Caco-2 (cell line): ENCODE data around the gene TENM3. TPM values are rescaled to one million over a fixed set of nuclear protein-coding genes. Genes with fewer than 3 reads are reported as not detected.

Experiments used
- BruUV-seq: library from RNA; stranded (reverse); fragments of 400-500 nt; replicated peaks from 2 replicates; lab custom pipeline; 2021; lab: Mats Ljungman, UMichigan
- CTCF ChIA-PET: fragments of 300-600 bp; sonication (Branson Sonifier 250); formaldehyde crosslinking; loops from one replicate; lab custom pipeline; 2022; ENCODE audit warnings: antibody characterized with exemption; lab: Charles Lee
- POLR2A ChIA-PET: fragments of 300-600 bp; sonication (Branson Sonifier 250); formaldehyde crosslinking; loops from one replicate; lab custom pipeline; 2022; ENCODE audit warnings: antibody characterized with exemption; lab: Charles Lee
- DNase-seq, 2 experiments: peaks; one replicate each; pipeline versions ENCODE4 v3.0.0 to v3.0.0-alpha.2; 2020 to 2022
- H3K27me3 ChIP-seq: replicated peaks from 2 replicates; pipeline ENCODE4 v1.6.0; 2011; ENCODE audit warnings: low read length; ENCODE audit not compliant: control insufficient read depth, insufficient read depth
- H3K36me3 ChIP-seq: 2 replicates; pipeline ENCODE4 v1.5.1; 2011; ENCODE audit warnings: low read length; ENCODE audit not compliant: control insufficient read depth, insufficient read depth
- H3K4me1 ChIP-seq: fragments of 250-450 bp; sonication (Bioruptor Pico); 2 replicates; pipeline ENCODE4 v1.5.1; 2020; ENCODE audit warnings: mild to moderate bottlenecking
- H3K4me3 ChIP-seq: 2 replicates; pipeline ENCODE4 v1.5.1; 2011; ENCODE audit warnings: low read depth, mild to moderate bottlenecking, control low read depth, low read length
- H3K9me3 ChIP-seq: fragments of 250-450 bp; sonication (Bioruptor Pico); 2 replicates; pipeline ENCODE4 v1.5.1; 2020; ENCODE audit warnings: mild to moderate bottlenecking, moderate library complexity
- H3K27ac Mint-ChIP-seq: one replicate; pipeline ENCODE4 v1.8.0; 2022; ENCODE audit warnings: mixed read lengths; ENCODE audit not compliant: unreplicated experiment
- H3K27me3 Mint-ChIP-seq: one replicate; pipeline ENCODE4 v1.8.0; 2022; ENCODE audit warnings: mixed read lengths; ENCODE audit not compliant: insufficient read depth, unreplicated experiment
- H3K36me3 Mint-ChIP-seq: one replicate; pipeline ENCODE4 v1.8.0; 2022; ENCODE audit warnings: mild to moderate bottlenecking, mixed read lengths; ENCODE audit not compliant: insufficient read depth, unreplicated experiment
- H3K4me1 Mint-ChIP-seq: one replicate; pipeline ENCODE4 v1.8.0; 2022; ENCODE audit warnings: low read depth, mixed read lengths; ENCODE audit not compliant: unreplicated experiment
- H3K4me3 Mint-ChIP-seq: one replicate; pipeline ENCODE4 v1.8.0; 2022; ENCODE audit warnings: mild to moderate bottlenecking, moderate library complexity, mixed read lengths; ENCODE audit not compliant: unreplicated experiment
- H3K9me3 Mint-ChIP-seq: one replicate; pipeline ENCODE4 v1.8.0; 2022; ENCODE audit warnings: mixed read lengths; ENCODE audit not compliant: unreplicated experiment
- intact Hi-C: fragments of 100-400 bp; cut with micrococcal nuclease; formaldehyde crosslinking; loops from one replicate; pipeline ENCODE4 v1.10.0; 2022; ENCODE audit not compliant: unreplicated experiment
- total RNA-seq: library from RNA; stranded (reverse); gene quantifications from 2 replicates; pipeline ENCODE4 v1.2.3, GENCODE V29; 2022
- TF ChIP-seq, protein P1 (sequence below), 2 experiments: fragments of 200-600 bp in 1 of 2; IDR thresholded peaks; 1 replicate in 1 of 2; 2 replicates in 1 of 2; pipeline versions ENCODE4 v1.5.1 to v1.8.0; 2011 to 2022; ENCODE audit warnings: antibody characterized with exemption in 1 of 2, control low read depth in 1 of 2, inconsistent platforms in 1 of 2, low read depth in 1 of 2, low read length in 1 of 2, mild to moderate bottlenecking in 1 of 2, moderate library complexity in 1 of 2; ENCODE audit not compliant: insufficient read depth in 1 of 2, severe bottlenecking in 1 of 2, unreplicated experiment in 1 of 2

Gene TENM3
- total RNA-seq, 1 experiment from 2014 or later, result 94.7 TPM

DNA sequence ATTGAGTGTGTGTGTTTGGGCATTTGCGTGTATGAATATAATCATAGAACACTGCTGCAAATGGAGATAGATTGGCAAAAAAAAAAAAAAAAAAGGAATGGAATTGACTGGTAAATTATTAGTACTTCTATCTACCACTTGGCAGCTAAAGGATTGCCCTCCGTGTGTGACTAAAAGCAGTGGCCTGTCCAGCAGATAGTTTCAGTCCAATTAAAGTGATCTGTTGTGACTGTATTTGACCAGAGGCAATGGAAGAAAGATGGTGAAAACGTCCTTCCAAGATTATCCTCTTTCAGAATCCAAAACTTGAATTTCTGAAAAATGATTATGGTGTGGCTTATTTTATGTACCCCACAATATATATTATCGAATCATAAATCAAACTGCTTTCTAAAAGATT lies 19.5 kb upstream of the TENM3 start:
- TF ChIP-seq, protein P1, sequence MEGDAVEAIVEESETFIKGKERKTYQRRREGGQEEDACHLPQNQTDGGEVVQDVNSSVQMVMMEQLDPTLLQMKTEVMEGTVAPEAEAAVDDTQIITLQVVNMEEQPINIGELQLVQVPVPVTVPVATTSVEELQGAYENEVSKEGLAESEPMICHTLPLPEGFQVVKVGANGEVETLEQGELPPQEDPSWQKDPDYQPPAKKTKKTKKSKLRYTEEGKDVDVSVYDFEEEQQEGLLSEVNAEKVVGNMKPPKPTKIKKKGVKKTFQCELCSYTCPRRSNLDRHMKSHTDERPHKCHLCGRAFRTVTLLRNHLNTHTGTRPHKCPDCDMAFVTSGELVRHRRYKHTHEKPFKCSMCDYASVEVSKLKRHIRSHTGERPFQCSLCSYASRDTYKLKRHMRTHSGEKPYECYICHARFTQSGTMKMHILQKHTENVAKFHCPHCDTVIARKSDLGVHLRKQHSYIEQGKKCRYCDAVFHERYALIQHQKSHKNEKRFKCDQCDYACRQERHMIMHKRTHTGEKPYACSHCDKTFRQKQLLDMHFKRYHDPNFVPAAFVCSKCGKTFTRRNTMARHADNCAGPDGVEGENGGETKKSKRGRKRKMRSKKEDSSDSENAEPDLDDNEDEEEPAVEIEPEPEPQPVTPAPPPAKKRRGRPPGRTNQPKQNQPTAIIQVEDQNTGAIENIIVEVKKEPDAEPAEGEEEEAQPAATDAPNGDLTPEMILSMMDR (IDR thresholded peaks at IDR 0.05; ENCODE audit: insufficient read depth in 1 of 2, low read depth in 1 of 2, low read length in 1 of 2, severe bottlenecking in 1 of 2, unreplicated experiment in 1 of 2), result no peak
- Mint-ChIP-seq H3K9me3 (no peaks in the 10 kb centered on the region), H3K4me1 (peaks cover 13% of the 10 kb centered on the region), H3K4me3 (no peak overlapping the region), H3K36me3 (peaks cover 17% of the 10 kb centered on the region), H3K27ac (no peak overlapping the region), H3K27me3 (no peaks in the 10 kb centered on the region)
- no peaks in the 10 kb centered on the region for H3K36me3 ChIP-seq
- intact Hi-C loops, result loop anchor here (2.0 kb wide), 1 partner anchor 17 kb away; no protein-coding TSS in a partner anchor
- H3K9me3 ChIP-seq, result no peaks in the 10 kb centered on the region
- no peaks in the 10 kb centered on the region for H3K27me3 ChIP-seq
- H3K4me1 ChIP-seq, result peaks cover 21% of the 10 kb centered on the region
- POLR2A ChIA-PET, result no interaction called here
- DNase-seq, result no peak
- H3K4me3 ChIP-seq, result no peak overlapping the region
- BruUV-seq, result no TSS peak
- CTCF ChIA-PET, result no interaction called here

DNA sequence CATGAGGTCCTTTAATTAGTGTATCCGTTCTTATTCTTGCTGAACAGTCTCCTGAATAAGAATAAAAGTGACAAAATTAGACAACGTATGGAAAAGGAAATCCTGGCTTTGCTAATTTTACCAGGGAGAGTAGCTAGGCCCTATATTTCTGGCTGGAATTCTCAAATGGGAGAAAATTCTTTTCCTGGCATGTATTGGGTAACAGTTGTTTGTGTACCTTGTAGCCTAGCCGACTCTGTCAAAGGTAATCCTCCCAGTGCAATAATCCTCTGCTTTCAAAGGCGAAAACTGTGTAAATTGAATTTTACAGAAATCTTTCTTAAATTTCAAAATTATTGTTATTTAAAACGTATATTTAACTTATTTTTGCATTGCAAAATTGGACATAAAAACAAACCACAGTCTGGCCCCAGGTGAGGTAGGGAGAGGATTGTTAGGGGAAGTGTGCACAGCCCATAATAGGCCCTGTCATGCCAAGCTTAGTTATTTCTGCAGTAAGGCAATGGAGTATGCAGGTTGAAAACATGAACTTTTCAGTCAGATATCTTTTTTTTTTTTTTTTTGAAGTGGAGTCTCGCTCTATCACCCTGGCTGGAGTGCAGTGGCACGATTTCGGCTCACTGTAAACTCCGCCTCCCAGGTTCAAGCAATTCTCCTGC lies 18.9 kb upstream of the TENM3 start:
- POLR2A ChIA-PET, result no interaction called here
- no peak overlapping the region for H3K27ac Mint-ChIP-seq
- no peak overlapping the region for H3K4me3 ChIP-seq
- H3K9me3 ChIP-seq, result no peaks in the 10 kb centered on the region
- no peak overlapping the region for H3K4me3 Mint-ChIP-seq
- BruUV-seq, result no TSS peak
- peaks cover 15% of the 10 kb centered on the region for H3K36me3 Mint-ChIP-seq
- TF ChIP-seq, protein P1 (IDR thresholded peaks at IDR 0.05; ENCODE audit: insufficient read depth in 1 of 2, low read depth in 1 of 2, low read length in 1 of 2, severe bottlenecking in 1 of 2, unreplicated experiment in 1 of 2), result no peak
- H3K36me3 ChIP-seq, result no peaks in the 10 kb centered on the region
- H3K4me1 Mint-ChIP-seq, result peaks cover 11% of the 10 kb centered on the region
- DNase-seq, result no peak
- intact Hi-C loops, result no loop called here
- CTCF ChIA-PET, result no interaction called here
- H3K27me3 ChIP-seq, result no peaks in the 10 kb centered on the region
- H3K9me3 Mint-ChIP-seq, result no peaks in the 10 kb centered on the region
- H3K4me1 ChIP-seq, result peaks cover 21% of the 10 kb centered on the region
- H3K27me3 Mint-ChIP-seq, result no peaks in the 10 kb centered on the region

DNA sequence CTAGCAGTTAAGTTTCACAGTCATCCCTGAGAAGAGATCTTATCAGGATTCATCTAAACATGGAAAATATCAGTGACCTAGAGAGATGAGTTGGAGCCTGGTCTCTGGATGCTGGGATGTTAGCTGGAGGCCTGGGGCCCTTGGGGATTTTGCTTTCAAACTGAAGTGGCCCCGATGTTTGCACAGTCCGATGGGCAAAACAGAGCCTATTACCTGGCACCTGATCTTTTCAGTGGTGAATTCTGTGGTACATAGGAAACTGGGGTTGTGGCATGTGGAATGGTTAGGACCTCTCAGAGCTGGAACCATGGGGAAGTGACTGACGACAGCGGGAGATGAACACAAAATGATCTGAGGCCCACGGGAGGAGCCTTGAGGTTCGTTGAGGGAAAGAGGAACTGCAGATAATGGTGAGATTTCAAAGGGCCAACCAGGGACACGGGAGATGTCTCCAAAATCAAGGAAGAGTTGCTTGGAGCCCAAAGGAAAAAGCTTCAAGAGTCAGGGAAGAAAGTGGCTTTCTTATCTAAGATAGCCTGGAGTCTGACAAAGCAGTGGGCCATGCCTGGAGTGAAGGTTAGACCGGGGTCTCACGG lies 17.8 kb upstream of the TENM3 start:
- POLR2A ChIA-PET, result no interaction called here
- Mint-ChIP-seq H3K4me1 (peaks cover 10% of the 10 kb centered on the region), H3K27me3 (no peaks in the 10 kb centered on the region), H3K36me3 (peaks cover 17% of the 10 kb centered on the region), H3K4me3 (no peak overlapping the region), H3K27ac (no peak overlapping the region), H3K9me3 (no peaks in the 10 kb centered on the region)
- no peak for DNase-seq
- no TSS peak for BruUV-seq
- no peak overlapping the region for H3K4me3 ChIP-seq
- TF ChIP-seq, protein P1 (IDR thresholded peaks at IDR 0.05; ENCODE audit: insufficient read depth in 1 of 2, low read depth in 1 of 2, low read length in 1 of 2, severe bottlenecking in 1 of 2, unreplicated experiment in 1 of 2), result no peak
- H3K36me3 ChIP-seq, result no peaks in the 10 kb centered on the region
- no peaks in the 10 kb centered on the region for H3K9me3 ChIP-seq
- CTCF ChIA-PET, result no interaction called here
- intact Hi-C loops, result no loop called here
- no peaks in the 10 kb centered on the region for H3K27me3 ChIP-seq
- peaks cover 21% of the 10 kb centered on the region for H3K4me1 ChIP-seq
